GM18507 (cell line): ENCODE data around the gene ATP8A1.

Experiments
- DNase-seq: peaks from one replicate; pipeline ENCODE4 v3.0.0; 2011; ENCODE audit warnings: low read depth; ENCODE audit not compliant: insufficient read length; ENCODE audit errors: extremely low spot score
- FAIRE-seq: peaks from 2 replicates; lab custom pipeline; 2011; peaks lifted over from hg19 to GRCh38; lab: Jason Lieb, UNC

Gene ATP8A1

DNA sequence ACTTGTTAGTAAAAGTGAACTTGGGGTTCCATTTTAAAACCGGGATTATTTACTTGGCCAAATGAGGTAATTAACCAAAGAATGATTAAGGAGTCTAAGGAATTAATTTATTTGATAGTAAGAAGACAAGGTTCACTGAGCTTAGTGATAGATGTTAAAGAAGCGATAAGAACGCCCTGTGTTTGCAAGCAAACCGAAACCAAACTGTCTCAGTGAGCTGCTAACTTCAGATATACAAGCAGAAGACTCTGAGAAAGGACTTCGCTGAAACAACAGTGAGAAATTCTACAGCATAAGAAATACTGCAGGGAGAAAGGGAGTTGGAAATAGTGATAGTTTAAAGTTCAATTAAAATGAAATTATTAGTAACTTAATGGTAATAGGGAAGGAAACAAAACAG lies 297.2 kb downstream of the ATP8A1 start:
- no peak for DNase-seq
- no peak for FAIRE-seq
